Measurements from ENCODE around the gene G6PC1. TPM values are rescaled to one million over a fixed set of nuclear protein-coding genes. Genes with fewer than 3 reads are reported as not detected.
"Not testable (repeated sequence)": the region's sequence is repeated elsewhere in the genome, so short reads cannot be mapped to it uniquely, and the experiment has no call there.

G6PC1 gene
- not detected in 2 replicates for total RNA-seq

- DNase-seq (ENCODE audit: low read depth in 2 of 2), result no peak
Observed at GRCh38 chr17:42900460-42901331, at the start of gene G6PC1. Gene G6PC1 (plus strand): TSS chr17:42900799. CDS start chr17:42900877, 78 bp downstream.

GRCh38 chr17:42850954-42851353 is 49.6 kb upstream of the G6PC1 start, which contains the start of gene AOC3:
Gene AOC3 (plus strand): TSS chr17:42851199. CDS start chr17:42851344, 145 bp downstream.
- no peak for DNase-seq (ENCODE audit: low read depth in 2 of 2)

- DNase-seq (ENCODE audit: low read depth in 2 of 2), result not testable (repeated sequence)
Observed at GRCh38 chr17:42851371-42852240, 49.0 kb upstream of the G6PC1 start.

DNA sequence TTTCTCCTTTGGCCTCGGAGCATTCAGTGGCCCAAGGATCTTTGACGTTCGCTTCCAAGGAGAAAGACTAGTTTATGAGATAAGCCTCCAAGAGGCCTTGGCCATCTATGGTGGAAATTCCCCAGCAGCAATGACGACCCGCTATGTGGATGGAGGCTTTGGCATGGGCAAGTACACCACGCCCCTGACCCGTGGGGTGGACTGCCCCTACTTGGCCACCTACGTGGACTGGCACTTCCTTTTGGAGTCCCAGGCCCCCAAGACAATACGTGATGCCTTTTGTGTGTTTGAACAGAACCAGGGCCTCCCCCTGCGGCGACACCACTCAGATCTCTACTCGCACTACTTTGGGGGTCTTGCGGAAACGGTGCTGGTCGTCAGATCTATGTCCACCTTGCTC is 48.2 kb upstream of the G6PC1 start:
- no peak for DNase-seq (ENCODE audit: low read depth in 2 of 2)

DNA sequence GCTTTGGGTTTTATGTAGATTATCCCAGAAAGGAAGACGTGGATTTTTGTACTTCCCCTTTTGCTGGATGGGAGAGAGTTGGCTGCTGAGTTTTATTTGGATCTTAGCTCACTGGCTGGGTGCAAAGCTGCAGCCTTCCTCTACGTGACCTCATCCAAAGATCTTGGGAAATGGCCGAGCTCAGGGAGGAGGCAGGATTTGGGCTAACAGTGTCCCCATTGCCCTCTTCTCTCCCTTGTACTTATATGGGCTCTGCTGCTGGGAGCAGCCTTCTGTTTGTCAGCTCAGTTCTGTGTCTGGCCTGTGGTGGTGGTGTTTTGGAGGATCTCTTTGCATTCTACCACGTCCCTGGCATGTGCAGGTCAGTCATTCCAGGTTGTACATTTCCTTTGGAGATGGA is 47.6 kb upstream of the G6PC1 start:
- no peak for DNase-seq (ENCODE audit: low read depth in 2 of 2)

DNA sequence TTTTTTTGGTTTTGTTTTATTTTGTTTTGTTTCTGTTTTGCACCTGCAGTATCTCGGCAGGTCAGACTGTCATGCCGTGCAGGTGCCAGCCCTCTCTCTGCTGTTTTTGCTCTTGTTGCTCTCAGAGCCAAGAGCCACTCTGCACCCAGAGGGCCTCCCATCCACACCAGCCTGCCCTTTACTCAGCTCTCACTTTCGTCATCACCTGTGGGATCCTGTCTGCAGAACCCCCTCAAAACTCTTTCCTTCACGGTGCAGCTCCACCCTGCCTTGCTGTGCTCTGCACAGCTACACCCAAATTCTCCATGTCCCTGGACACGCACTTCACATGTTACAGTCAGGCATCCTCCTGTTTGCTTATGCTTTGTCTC is 47.0 kb upstream of the G6PC1 start:
- DNase-seq (ENCODE audit: low read depth in 2 of 2), result no peak

GRCh38 chr17:42853968-42854790 is 46.4 kb upstream of the G6PC1 start:
- no peak for DNase-seq (ENCODE audit: low read depth in 2 of 2)

DNA sequence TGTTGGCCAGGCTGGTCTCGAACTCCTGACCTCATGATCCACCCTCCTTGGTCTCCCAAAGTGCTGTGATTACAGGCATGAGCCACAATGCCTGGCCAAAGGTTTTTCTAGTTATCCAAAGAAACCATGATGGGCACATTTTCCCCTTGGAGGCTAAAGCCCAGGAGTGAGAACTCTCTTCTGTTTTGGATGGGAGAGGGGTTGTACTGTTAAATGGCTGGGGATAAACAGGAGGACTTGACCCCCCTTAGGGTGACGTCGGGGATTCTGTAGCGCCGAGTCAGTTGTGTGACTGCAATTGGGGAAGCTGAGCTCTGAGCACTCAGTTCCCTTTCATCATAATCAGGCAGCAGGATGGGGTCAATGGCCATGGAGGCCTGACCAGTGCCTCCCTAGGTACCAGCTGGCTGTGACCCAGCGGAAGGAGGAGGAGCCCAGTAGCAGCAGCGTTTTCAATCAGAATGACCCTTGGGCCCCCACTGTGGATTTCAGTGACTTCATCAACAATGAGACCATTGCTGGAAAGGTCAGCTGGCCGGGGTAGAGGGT is 45.5 kb upstream of the G6PC1 start:
- DNase-seq (ENCODE audit: low read depth in 2 of 2), result no peak

DNA sequence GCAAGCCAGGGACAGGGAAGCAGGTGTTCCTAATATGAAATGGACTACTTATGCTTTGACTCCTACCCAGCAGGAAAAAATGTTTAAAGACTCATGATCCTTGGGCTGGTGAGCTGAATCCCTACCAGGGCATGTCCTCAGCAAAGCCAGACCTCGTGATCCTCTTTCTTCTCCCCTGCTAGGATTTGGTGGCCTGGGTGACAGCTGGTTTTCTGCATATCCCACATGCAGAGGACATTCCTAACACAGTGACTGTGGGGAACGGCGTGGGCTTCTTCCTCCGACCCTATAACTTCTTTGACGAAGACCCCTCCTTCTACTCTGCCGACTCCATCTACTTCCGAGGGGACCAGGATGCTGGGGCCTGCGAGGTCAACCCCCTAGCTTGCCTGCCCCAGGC is 44.5 kb upstream of the G6PC1 start:
- not testable (repeated sequence) for DNase-seq (ENCODE audit: low read depth in 2 of 2)

GRCh38 chr17:42856516-42856915 is 44.1 kb upstream of the G6PC1 start:
- DNase-seq (ENCODE audit: low read depth in 2 of 2), result not testable (repeated sequence)

GRCh38 chr17:42857389-42857788 is 43.2 kb upstream of the G6PC1 start:
- no peak for DNase-seq (ENCODE audit: low read depth in 2 of 2)

DNA sequence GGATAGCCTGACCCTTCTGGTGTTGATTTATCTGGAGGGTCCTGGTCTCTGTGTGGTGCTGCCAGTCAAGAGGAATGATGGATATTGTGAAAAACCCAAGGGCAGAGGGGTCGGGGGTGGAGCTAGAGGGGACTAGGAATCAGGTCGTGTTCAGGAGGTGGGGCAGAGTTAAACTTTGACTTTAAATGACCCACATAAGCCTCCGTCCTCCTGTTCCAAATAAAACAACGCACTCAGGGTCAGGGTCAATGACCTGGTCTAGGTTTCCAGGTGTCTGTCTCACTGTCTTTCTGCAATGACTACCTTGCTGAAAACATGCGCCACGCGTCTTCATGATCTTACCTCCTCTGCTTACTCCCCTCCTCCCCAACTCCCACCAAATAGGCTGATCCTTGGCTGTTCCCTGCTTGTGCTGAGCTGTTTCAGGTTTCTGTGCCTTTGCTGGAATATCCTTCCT is 34.9 kb upstream of the G6PC1 start:
- no peak for DNase-seq (ENCODE audit: low read depth in 2 of 2)

- no peak for DNase-seq (ENCODE audit: low read depth in 2 of 2)
Observed at GRCh38 chr17:42866216-42866615, 34.4 kb upstream of the G6PC1 start.

DNA sequence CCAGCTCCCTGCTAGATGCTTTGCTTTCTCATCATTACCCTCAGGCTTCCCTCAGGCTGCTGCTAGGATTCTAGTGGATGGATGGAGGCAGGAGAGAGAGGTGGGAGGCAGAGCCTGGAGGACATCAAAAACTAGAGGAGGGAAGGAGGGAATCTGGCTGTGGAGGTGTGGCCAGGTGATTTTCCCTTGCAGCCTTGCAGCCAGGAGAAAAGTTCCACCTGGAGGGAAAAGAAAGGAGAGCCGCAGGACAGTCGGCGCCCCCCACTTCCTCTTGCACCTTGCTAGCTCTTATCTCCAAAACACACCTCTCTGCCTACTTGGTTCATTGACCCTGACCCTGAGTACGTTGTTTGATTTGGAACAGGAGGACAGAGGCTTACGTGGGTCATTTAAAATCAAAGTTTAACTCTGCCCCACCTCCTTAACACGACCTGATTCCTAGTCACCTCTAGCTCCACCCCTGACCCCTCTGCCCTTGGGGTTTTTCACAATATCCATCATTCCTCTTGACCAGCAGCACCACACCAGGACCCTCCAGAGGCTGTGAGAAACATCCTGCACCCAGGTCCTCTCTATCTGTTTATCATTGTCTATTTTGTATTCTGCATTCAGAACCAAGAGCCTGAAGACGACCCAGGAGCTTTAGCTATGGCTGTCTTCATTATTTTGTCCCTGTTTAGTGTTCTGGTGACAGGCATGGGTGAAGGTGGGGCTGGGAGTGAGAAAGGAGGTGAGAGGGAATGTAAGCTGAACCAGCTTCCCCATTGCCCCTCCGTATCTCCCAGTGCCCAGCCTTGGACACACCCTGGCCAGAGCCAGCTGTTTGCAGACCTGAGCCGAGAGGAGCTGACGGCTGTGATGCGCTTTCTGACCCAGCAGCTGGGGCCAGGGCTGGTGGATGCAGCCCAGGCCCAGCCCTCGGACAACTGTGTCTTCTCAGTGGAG is 33.7 kb upstream of the G6PC1 start:
- no peak for DNase-seq (ENCODE audit: low read depth in 2 of 2)

- DNase-seq (ENCODE audit: low read depth in 2 of 2), result not testable (repeated sequence)
Observed at GRCh38 chr17:42867694-42868261, 32.8 kb upstream of the G6PC1 start.

DNA sequence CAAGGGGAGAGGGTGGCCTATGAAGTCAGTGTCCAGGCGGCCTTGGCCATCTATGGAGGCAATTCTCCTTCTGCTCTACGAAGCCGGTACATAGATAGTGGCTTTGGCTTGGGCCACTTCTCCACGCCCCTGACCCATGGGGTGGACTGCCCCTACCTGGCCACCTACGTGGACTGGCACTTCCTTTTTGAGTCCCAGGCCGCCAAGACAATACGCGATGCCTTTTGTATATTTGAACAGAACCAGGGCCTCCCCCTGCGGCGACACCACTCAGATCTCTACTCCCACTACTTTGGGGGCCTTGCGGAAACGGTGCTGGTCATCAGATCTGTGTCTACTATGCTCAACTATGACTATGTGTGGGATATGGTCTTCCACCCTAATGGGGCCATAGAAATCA is 32.3 kb upstream of the G6PC1 start:
- DNase-seq (ENCODE audit: low read depth in 2 of 2), result no peak

DNA sequence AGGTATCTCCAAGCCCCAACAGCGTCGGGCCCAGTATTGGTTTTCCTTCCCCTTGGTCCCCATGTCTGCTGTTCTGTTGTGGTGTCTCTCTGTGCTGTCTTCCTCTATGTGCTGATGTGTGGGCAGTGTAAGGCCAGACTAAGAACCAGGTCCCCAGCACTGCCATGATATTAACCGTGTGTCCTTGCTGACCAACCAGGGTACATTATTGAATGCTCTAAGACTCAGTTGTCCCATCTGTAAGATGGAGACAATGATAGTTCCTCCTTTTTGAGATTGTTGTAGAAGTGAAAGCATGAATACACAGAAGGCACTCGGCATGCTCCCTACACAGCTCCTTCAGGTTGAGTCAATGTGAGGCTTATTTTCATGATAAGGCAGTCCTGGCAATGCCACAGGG is 29.0 kb upstream of the G6PC1 start:
- no peak for DNase-seq (ENCODE audit: low read depth in 2 of 2)

DNA sequence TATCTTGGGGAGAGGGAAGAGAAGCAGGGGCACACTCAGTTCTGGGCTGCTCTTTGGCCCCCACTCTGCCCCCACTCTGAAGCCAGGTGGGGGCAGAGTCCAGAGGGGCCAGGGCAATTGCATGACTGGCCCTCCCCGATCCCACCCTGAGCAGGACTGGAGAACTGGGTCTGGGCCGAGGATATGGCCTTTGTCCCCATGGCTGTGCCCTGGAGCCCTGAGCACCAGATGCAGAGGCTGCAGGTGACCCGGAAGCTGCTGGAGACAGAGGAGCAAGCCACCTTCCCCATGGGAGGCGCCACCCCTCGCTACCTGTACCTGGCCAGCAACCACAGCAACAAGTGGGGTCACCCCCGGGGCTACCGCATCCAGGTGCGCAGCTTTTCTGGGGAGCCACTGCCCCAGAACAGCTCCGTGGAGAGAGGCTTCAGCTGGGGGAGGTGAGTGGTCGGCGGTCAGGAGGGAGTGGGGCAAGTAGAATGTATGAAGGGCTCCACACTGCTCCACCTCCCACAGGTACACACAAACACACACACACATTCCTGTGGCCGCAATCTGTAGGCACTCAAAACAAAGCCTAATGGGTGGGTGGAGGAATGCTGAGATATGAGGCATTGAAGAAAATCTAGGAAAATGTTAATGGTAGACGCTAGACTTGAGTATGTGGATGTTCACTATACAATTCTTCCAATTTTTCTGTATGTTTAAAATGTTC is 28.2 kb upstream of the G6PC1 start:
- DNase-seq (ENCODE audit: low read depth in 2 of 2), result no peak

GRCh38 chr17:42873315-42873714 is 27.3 kb upstream of the G6PC1 start:
- no peak for DNase-seq (ENCODE audit: low read depth in 2 of 2)
